WI38 (cell line): Measurements from ENCODE around the gene ABLIM3.

Experiments
- H3K4me3 ChIP-seq: 2 replicates; pipeline ENCODE4 v1.5.1; 2011; ENCODE audit warnings: low read depth, mild to moderate bottlenecking, control low read depth, low read length
- TF ChIP-seq, protein P1 (sequence below): IDR thresholded peaks from 2 replicates; pipeline ENCODE4 v1.5.1; 2012; ENCODE audit warnings: low read depth, mild to moderate bottlenecking, control low read depth, low read length

ABLIM3 gene

DNA sequence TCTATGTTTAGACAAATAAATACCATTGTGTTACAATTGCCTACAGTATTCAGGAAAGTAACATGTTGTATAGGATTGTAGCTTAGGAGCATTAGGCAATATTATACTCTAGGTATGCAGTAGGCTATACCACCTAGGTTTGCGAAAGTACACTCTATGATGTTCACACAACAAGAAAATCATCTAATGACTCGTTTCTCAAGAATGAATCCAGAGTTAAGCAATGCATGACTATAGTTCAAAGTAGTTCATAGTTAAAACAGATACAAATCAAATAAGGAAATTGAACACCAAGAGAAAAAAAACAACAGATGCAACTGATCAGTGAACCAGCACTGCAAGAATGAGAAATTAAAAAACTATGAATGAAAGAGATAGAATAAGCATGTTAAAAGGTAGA, 27.6 kb upstream of the ABLIM3 start:
- TF ChIP-seq, protein P1, sequence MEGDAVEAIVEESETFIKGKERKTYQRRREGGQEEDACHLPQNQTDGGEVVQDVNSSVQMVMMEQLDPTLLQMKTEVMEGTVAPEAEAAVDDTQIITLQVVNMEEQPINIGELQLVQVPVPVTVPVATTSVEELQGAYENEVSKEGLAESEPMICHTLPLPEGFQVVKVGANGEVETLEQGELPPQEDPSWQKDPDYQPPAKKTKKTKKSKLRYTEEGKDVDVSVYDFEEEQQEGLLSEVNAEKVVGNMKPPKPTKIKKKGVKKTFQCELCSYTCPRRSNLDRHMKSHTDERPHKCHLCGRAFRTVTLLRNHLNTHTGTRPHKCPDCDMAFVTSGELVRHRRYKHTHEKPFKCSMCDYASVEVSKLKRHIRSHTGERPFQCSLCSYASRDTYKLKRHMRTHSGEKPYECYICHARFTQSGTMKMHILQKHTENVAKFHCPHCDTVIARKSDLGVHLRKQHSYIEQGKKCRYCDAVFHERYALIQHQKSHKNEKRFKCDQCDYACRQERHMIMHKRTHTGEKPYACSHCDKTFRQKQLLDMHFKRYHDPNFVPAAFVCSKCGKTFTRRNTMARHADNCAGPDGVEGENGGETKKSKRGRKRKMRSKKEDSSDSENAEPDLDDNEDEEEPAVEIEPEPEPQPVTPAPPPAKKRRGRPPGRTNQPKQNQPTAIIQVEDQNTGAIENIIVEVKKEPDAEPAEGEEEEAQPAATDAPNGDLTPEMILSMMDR: no peak
- H3K4me3 ChIP-seq: no peak overlapping the region

- H3K4me3 ChIP-seq: no peak overlapping the region
Measured at GRCh38 chr5:149114403-149115312, 26.6 kb upstream of the ABLIM3 start.

DNA sequence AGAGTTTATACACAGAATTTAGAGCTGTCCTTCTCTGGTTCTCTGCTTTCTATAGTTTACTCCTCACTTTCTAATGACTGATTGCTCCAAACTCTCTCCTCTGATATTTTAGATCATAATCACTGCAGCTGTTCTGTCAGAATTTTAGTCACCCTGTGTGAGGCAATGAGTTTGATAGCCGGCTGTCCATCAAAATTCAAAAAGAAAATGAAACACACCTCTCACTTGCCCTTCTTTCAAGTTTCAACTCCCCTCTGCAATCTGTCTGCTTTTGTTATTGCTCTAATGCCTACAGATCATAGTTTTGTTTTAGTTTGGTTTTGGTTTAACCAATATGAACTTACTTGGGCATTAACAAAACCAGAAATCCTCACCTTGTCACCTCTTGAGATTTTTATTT, 23.3 kb upstream of the ABLIM3 start:
- no peak overlapping the region for H3K4me3 ChIP-seq
- TF ChIP-seq, protein P1: no peak

More at GRCh38 chr5:149114403-149115312, 26.6 kb upstream of the ABLIM3 start:
- TF ChIP-seq, protein P1: peak; percentile 71

DNA sequence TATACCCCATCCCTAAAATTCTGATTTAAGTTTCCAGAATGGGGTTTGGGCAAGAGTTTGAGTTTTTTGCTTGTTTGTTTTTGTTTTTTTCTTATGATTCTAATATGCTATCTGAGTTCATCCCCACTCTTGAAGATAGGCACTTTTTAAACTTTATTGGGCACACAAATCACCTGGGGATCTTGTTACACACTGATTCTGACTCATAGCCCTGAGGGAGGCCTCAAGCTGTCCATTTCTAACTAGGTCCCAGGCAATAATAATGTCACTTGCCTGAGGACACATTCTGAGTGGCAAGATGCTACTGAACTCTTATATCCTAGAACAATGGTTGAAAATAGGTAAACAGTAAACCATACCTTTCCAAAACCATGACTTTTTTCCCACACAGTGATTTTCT, 22.8 kb upstream of the ABLIM3 start:
- TF ChIP-seq, protein P1: no peak
- no peak overlapping the region for H3K4me3 ChIP-seq

GRCh38 chr5:149121145-149121544, 20.1 kb upstream of the ABLIM3 start:
- TF ChIP-seq, protein P1: no peak
- H3K4me3 ChIP-seq: no peak overlapping the region

DNA sequence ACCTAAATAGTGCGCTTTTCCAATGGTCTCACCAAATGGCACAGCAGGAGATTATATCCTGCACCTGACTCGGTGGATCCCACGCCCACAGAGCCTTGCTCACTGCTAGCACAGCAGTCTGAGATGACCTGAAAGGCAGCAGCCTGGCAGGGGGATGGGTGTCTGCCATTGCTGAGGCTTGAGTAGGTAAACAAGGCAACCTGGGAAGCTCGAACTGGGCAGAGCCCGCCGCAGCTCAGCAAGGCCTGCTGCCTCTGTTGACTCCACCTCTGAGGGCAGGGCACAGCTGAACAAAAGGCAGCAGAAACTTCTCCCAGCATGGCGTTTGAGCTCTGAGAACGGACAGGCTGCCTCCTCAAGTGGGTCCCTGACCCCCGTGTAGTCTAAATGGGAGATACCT, 18.1 kb upstream of the ABLIM3 start:
- no peak overlapping the region for H3K4me3 ChIP-seq
- TF ChIP-seq, protein P1: no peak

DNA sequence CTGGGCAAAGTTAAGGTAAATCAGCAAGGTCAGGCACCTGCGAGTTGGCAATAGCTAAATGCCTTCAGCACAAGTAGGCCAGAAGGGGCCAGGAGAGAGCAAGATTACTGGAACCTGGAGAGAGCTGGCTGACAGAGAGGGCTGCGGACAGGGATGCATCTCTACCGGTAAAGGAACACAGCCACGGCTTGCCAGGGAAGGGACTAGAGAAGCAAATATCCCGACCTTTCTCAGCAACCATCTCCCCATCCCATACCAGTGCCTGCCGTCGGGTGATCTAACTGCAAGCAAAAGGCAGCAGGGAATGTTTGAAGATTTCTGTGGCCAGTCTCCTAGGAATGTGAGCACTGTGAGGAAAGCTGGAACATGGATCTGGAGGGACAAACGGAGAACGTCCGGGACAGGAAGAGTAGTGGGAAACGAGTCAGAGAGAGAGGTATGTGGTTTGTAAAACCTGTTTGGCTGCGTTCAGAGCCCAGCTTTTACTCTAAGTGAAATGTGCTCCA, 15.9 kb upstream of the ABLIM3 start:
- no peak overlapping the region for H3K4me3 ChIP-seq
- TF ChIP-seq, protein P1: no peak
